Right lobe of liver (tissue), 4 donors: Measurements from ENCODE around the gene PTPN12.

Experiments
- POLR2A ChIP-seq: fragments of 450-650 bp; IDR thresholded peaks from one replicate; pipeline ENCODE4 v1.6.1; 2017; ENCODE audit warnings: antibody characterized with exemption, mild to moderate bottlenecking
- TF ChIP-seq, protein P1 (sequence below), 4 donors: fragments of 200-600 bp in 3 of 4; fragments of 450-650 bp in 1 of 4; IDR thresholded peaks; one replicate each; pipeline versions ENCODE4 v1.5.1 to v1.8.0; 2016 to 2022; ENCODE audit warnings: antibody characterized with exemption in 4 of 4, mild to moderate bottlenecking in 2 of 4
- donor health status: DM: no; HTN: no; CAD: no.
- donor health status: DM: no; HTN: no; CAD: no.
- donor health status: DM: no; HTN: yes; CAD: no.

DNA sequence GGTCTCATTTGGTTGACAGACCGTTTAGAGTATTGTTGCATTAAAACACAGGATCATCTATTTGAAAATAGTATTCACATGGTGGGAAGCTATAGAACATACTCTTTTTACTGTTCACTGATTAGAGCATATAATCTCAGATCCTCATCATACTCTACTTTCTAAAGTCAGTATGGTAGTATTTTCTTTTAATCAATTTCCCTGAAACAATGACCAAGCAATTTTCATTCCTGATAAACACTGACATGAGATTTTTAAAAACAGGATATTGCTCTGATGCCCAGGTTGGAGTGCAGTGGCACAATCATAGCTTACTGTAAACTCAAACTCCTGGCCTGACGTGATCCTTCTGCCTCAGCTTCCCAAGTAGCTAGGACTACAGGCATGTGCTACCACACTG is 63.9 kb downstream of the PTPN12 start:
- TF ChIP-seq, protein P1, sequence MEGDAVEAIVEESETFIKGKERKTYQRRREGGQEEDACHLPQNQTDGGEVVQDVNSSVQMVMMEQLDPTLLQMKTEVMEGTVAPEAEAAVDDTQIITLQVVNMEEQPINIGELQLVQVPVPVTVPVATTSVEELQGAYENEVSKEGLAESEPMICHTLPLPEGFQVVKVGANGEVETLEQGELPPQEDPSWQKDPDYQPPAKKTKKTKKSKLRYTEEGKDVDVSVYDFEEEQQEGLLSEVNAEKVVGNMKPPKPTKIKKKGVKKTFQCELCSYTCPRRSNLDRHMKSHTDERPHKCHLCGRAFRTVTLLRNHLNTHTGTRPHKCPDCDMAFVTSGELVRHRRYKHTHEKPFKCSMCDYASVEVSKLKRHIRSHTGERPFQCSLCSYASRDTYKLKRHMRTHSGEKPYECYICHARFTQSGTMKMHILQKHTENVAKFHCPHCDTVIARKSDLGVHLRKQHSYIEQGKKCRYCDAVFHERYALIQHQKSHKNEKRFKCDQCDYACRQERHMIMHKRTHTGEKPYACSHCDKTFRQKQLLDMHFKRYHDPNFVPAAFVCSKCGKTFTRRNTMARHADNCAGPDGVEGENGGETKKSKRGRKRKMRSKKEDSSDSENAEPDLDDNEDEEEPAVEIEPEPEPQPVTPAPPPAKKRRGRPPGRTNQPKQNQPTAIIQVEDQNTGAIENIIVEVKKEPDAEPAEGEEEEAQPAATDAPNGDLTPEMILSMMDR (IDR thresholded peaks at IDR 0.05), result no peak
- no peak for TF ChIP-seq POLR2A
